Mononuclear cell (primary cell): ENCODE results near the gene PKMYT1. TPM values are rescaled to one million over a fixed set of nuclear protein-coding genes. Genes with fewer than 3 reads are reported as not detected.

Experiments
- H3K27me3 ChIP-seq: 2 replicates; pipeline ENCODE4 v1.6.0; 2011; ENCODE audit warnings: low read length, control low read depth; ENCODE audit not compliant: insufficient read depth
- H3K4me1 ChIP-seq: 2 replicates; pipeline ENCODE4 v1.5.1; 2011; ENCODE audit warnings: mild to moderate bottlenecking, low read length, control low read depth; ENCODE audit not compliant: insufficient read depth
- H3K4me3 ChIP-seq: 2 replicates; pipeline ENCODE4 v1.5.1; 2011; ENCODE audit warnings: mild to moderate bottlenecking, low read length, moderate library complexity
- H3K9me3 ChIP-seq: 2 replicates; pipeline ENCODE4 v1.5.1; 2011; ENCODE audit warnings: low read depth, mild to moderate bottlenecking, control low read depth, low read length
- total RNA-seq: library from RNA; depleted of rRNA; stranded (reverse); fragments of >200 nt; gene quantifications from one replicate; pipeline ENCODE4 v1.2.3, GENCODE V29; 2012

PKMYT1 gene
- total RNA-seq, 1 donor: 1.3 TPM

- Histone ChIP-seq H3K27me3 (no peaks in the 10 kb centered on the region), H3K4me1 (peaks cover 17% of the 10 kb centered on the region), H3K9me3 (no peaks in the 10 kb centered on the region), H3K4me3 (no peak overlapping the region)
Observed at GRCh38 chr16:2975161-2975795, 5.0 kb downstream of the PKMYT1 start.

DNA sequence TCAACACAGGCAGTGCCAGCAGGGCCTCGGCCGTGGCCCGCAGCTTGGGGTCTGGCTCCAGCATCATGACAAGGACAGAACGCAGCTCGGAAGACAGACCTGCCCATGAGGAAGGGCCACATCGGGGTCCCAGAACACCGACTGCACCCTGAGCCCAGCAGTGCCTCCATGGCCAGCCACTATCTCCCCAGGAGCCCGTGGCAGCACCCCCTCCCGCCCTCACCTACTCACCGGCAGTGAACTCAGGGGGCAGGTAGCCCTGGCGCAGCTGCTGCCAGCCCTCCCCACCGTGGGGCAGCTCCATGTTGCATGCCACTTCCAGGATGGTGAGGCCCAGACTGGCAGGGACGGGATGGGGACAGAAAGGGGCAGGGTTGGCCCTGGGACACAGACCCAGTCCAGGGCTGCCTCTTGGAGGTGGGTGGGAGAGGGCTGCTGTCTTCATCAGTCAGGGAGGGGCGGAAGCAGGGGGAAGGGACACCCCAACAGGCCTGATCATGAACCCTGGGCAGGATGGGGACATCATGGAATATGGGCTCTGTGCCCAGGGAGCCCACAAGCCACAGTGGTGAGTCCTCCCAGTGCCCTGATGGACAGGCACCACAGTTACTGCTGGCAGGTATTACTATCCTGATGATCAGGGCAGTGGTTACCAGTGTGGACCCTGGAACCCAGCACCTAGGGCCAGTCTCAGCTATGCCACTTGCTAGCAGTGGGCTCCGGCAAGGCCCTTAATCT lies 5.8 kb downstream of the PKMYT1 start:
- Histone ChIP-seq H3K4me1 (peaks cover 17% of the 10 kb centered on the region), H3K27me3 (no peaks in the 10 kb centered on the region), H3K4me3 (no peak overlapping the region), H3K9me3 (no peaks in the 10 kb centered on the region)

GRCh38 chr16:2973605-2974318 lies 6.5 kb downstream of the PKMYT1 start:
- H3K9me3 ChIP-seq: no peaks in the 10 kb centered on the region
- peaks cover 16% of the 10 kb centered on the region for H3K4me1 ChIP-seq
- H3K27me3 ChIP-seq: no peaks in the 10 kb centered on the region
- H3K4me3 ChIP-seq: no peak overlapping the region

- Histone ChIP-seq H3K9me3 (no peaks in the 10 kb centered on the region), H3K27me3 (peaks cover 5% of the 10 kb centered on the region), H3K4me1 (peaks cover 22% of the 10 kb centered on the region), H3K4me3 (no peak overlapping the region)
Observed at GRCh38 chr16:2973093-2973492, 7.2 kb downstream of the PKMYT1 start.

DNA sequence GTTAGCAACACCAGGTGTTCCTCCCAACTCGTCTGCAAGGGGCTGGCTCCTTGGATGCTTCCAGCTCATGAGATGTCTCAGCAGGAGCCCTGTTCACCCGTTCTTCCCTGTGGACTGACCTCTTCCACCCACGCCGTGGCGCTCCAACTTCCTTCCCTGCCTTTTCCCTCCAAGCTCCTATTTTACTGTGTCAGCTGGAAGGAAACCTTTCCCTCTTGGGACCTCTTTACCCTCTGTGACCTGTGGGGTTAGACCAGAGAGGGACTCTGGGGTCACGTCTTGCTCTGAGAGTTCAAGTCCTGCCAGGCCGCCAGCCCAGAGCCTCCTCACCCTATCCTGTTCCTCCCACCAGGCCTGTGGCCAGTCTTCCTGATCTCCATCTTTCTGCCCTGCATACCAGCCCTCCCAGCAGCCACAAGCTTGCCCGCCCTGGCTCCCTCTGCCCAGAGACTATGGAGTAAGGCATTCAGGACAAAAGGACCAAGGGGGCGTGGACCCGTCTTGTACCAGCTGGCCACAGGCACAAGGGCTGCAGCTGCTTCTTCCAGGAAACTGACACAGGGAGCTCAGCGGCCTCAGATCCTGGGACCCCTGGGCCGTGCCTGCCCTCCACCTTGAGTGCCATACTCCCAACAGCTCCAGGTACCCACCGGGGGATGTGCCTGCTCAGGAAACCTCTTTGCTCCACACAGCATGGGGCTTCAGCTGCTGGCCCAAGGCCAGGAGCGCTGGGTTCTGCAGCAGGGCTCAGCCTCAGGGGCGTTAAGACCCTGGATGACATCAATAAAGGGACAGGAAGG lies 8.1 kb downstream of the PKMYT1 start:
- Histone ChIP-seq H3K4me1 (peaks cover 31% of the 10 kb centered on the region), H3K4me3 (no peak overlapping the region), H3K27me3 (peaks cover 13% of the 10 kb centered on the region), H3K9me3 (no peaks in the 10 kb centered on the region)

- no peak overlapping the region for H3K4me3 ChIP-seq
- no peaks in the 10 kb centered on the region for H3K9me3 ChIP-seq
- peaks cover 38% of the 10 kb centered on the region for H3K4me1 ChIP-seq
- H3K27me3 ChIP-seq: peaks cover 16% of the 10 kb centered on the region
Observed at GRCh38 chr16:2971134-2971984, 8.9 kb downstream of the PKMYT1 start.

- Histone ChIP-seq H3K27me3 (peaks cover 23% of the 10 kb centered on the region), H3K4me3 (no peak overlapping the region), H3K9me3 (no peaks in the 10 kb centered on the region), H3K4me1 (peaks cover 43% of the 10 kb centered on the region)
Observed at GRCh38 chr16:2970563-2970962, 9.7 kb downstream of the PKMYT1 start.

- peaks cover 49% of the 10 kb centered on the region for H3K4me1 ChIP-seq
- peaks cover 24% of the 10 kb centered on the region for H3K27me3 ChIP-seq
- peak overlapping the region; percentile 57 for H3K4me3 ChIP-seq
- H3K9me3 ChIP-seq: no peaks in the 10 kb centered on the region
Observed at GRCh38 chr16:2969545-2970521, 10.4 kb downstream of the PKMYT1 start.

GRCh38 chr16:2968738-2969544 lies 11.3 kb downstream of the PKMYT1 start, which contains the start of gene PAQR4:
TSS of gene PAQR4 (plus strand) at chr16:2969348. CDS start at chr16:2969675, 327 bp downstream.
- Histone ChIP-seq H3K4me3 (peak within 1 kb of the TSS; percentile 57), H3K4me1 (peaks cover 58% of the 10 kb centered on the region), H3K9me3 (no peaks in the 10 kb centered on the region), H3K27me3 (peaks cover 32% of the 10 kb centered on the region)

DNA sequence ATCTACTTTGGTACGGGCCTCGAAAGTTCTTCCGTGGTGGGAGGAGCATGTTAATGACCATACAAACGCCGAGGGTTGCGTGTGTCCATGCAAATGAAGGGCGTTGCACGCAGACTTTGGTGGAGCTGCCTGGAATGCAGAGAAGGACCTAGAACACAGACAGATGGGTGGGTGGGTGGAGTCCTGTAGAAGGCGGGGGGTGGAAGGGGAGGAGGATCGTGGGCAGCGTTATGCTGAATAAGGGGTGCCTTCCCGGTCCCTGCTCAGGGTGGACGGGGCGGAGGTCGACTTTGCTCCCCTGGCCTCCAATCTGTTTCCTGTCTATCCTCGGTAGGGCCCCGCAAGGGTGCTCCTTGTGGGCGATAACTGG lies 11.9 kb downstream of the PKMYT1 start:
- Histone ChIP-seq H3K27me3 (peaks cover 34% of the 10 kb centered on the region), H3K9me3 (no peaks in the 10 kb centered on the region), H3K4me1 (peaks cover 63% of the 10 kb centered on the region), H3K4me3 (peak overlapping the region; percentile 57)

DNA sequence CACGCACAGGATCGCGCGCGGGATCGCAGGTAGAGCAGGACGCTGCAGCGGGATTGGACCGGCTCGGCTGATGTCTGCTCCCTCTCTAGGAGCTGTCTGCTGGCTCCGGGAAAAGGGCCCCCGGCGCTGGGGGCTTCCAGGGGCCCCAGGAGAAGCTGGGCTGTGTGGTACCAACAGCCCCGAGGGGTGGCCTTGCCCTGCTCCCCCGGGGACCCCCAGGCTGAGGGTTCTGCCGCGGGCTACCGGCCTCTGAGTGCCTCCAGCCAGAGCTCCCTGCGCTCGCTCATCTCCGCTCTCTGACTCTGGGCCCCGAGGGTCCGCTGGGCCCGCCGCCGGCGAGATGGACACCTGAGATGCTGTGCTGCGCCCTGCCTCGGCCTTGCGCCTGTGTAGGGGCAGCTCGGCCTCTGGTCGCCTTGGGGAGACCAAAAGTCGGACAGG lies 12.5 kb downstream of the PKMYT1 start:
- Histone ChIP-seq H3K27me3 (peaks cover 37% of the 10 kb centered on the region), H3K9me3 (no peaks in the 10 kb centered on the region), H3K4me1 (peaks cover 67% of the 10 kb centered on the region), H3K4me3 (no peak overlapping the region)

DNA sequence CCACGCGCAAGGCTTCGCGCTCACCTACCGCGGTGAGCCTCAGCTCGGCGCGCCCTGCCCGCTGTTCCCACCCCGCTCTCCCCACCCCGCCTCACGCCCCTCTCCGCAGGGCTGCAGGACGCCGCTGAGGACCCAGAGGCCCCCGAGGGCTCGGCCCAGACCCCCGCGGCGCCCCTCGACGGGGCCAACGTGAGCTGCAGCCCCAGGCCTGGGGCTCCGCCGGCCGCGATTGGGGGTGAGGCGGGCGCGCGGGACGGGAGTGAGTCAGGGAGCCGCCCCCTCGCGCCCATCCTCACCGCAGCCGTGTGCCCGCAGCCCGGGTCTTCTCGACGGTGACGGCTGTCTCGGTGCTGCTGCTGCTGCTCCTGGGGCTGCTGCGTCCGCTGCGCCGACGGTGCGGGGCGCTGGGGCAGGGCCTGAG lies 13.0 kb downstream of the PKMYT1 start:
- Histone ChIP-seq H3K4me1 (peaks cover 72% of the 10 kb centered on the region), H3K9me3 (no peaks in the 10 kb centered on the region), H3K4me3 (no peak overlapping the region), H3K27me3 (peaks cover 42% of the 10 kb centered on the region)
